ENCODE results near the gene YOD1. TPM values are rescaled to one million over a fixed set of nuclear protein-coding genes. Genes with fewer than 3 reads are reported as not detected.

The YOD1 gene
- total RNA-seq, 1 experiment from 2014 or later = 12.5 TPM

- no peaks in the 10 kb centered on the region for H3K36me3 ChIP-seq (ENCODE audit: low read depth)
- peaks cover 93% of the 10 kb centered on the region for H3K4me1 ChIP-seq (replicated peaks; ENCODE audit: insufficient read depth)
- H3K79me2 ChIP-seq (ENCODE audit: low read depth) = peaks cover 24% of the 10 kb centered on the region
- TF ChIP-seq CTCF (conservative IDR thresholded peaks at IDR 0.05) (no peak), EZH2 (IDR thresholded peaks at IDR 0.05; ENCODE audit: low read depth) (no peak)
- peak overlapping the region; percentile 97 for H3K27ac ChIP-seq
- no peaks in the 10 kb centered on the region for H3K27me3 ChIP-seq (ENCODE audit: insufficient read depth, low read depth)
- peak overlapping the region; percentile 13; the same call in 1 of the 2 replicates for H3K4me3 ChIP-seq
- CTCF ChIA-PET = interaction anchor here (1.0 kb wide), 1 partner anchor 24 kb away, joined by 5 read pairs; no protein-coding TSS in a partner anchor
- no peaks in the 10 kb centered on the region for H4K20me1 ChIP-seq (ENCODE audit: insufficient read depth)
- peaks cover 40% of the 10 kb centered on the region for H3F3A ChIP-seq (ENCODE audit: insufficient read depth, low read depth)
- no peak for DNase-seq
- no peaks in the 10 kb centered on the region for H3K9me2 ChIP-seq (ENCODE audit: insufficient read depth)
- no TSS peak for BruUV-seq (replicated peaks)
- no peaks in the 10 kb centered on the region for H3K9me3 ChIP-seq (ENCODE audit: insufficient read depth, low read depth)
- intact Hi-C loops (cut with micrococcal nuclease; ENCODE audit: unreplicated experiment) = loop anchor here (1.0 to 10.0 kb wide), 6 partner anchors 21 to 297 kb away; partner anchors contain the start of gene CD55
- POLR2A ChIA-PET (ENCODE audit: unreplicated experiment) = interaction anchor here (1.2 kb wide), 1 partner anchor 21 kb away, joined by 3 read pairs; no protein-coding TSS in a partner anchor
- H3K4me2 ChIP-seq = peak overlapping the region; percentile 62
- H2AFZ ChIP-seq = no peak overlapping the region
Observed at GRCh38 chr1:207027921-207028320, 23.1 kb downstream of the YOD1 start.

- ChIA-PET CTCF (interaction anchor here (1.0 kb wide), 1 partner anchor 23 kb away, joined by 5 read pairs; no protein-coding TSS in a partner anchor), POLR2A (ENCODE audit: unreplicated experiment) (interaction anchor here (0.6 to 1.2 kb wide), 5 partner anchors 9 to 122 kb away, joined by 3 to 5 read pairs (median 3); partner anchors contain the start of gene PFKFB2)
- H3K79me2 ChIP-seq (ENCODE audit: low read depth) = peaks cover 24% of the 10 kb centered on the region
- TF ChIP-seq EZH2 (IDR thresholded peaks at IDR 0.05; ENCODE audit: low read depth) (no peak), CTCF (conservative IDR thresholded peaks at IDR 0.05) (no peak)
- no peaks in the 10 kb centered on the region for H3K9me2 ChIP-seq (ENCODE audit: insufficient read depth)
- intact Hi-C loops (cut with micrococcal nuclease; ENCODE audit: unreplicated experiment) = loop anchor here (1.0 to 10.0 kb wide), 6 partner anchors 20 to 298 kb away; partner anchors contain the start of gene CD55
- H3K4me2 ChIP-seq = peak overlapping the region; percentile 62
- no peak overlapping the region for H2AFZ ChIP-seq
- H3F3A ChIP-seq (ENCODE audit: insufficient read depth, low read depth) = peaks cover 39% of the 10 kb centered on the region
- peaks cover 90% of the 10 kb centered on the region for H3K4me1 ChIP-seq (replicated peaks; ENCODE audit: insufficient read depth)
- H3K27me3 ChIP-seq (ENCODE audit: insufficient read depth, low read depth) = no peaks in the 10 kb centered on the region
- no peaks in the 10 kb centered on the region for H3K9me3 ChIP-seq (ENCODE audit: insufficient read depth, low read depth)
- BruUV-seq (replicated peaks) = no TSS peak
- H3K4me3 ChIP-seq = peak overlapping the region; percentile 13; the same call in 1 of the 2 replicates
- no peaks in the 10 kb centered on the region for H3K36me3 ChIP-seq (ENCODE audit: low read depth)
- peak overlapping the region; percentile 97 for H3K27ac ChIP-seq
- DNase-seq = peak; percentile 92 to 97
- no peaks in the 10 kb centered on the region for H4K20me1 ChIP-seq (ENCODE audit: insufficient read depth)
Observed at GRCh38 chr1:207027206-207027777, 23.7 kb downstream of the YOD1 start.

GRCh38 chr1:207026104-207026534, 24.9 kb downstream of the YOD1 start:
- DNase-seq = no peak
- POLR2A ChIA-PET (ENCODE audit: unreplicated experiment) = interaction anchor here (0.6 kb wide), 1 partner anchor 24 kb away, joined by 8 read pairs; no protein-coding TSS in a partner anchor

More at GRCh38 chr1:207026104-207026534, 24.9 kb downstream of the YOD1 start:
- no TSS peak for BruUV-seq (replicated peaks)
- Histone ChIP-seq H3K4me2 (peak overlapping the region; percentile 62), H3K36me3 (ENCODE audit: low read depth) (no peaks in the 10 kb centered on the region), H3F3A (ENCODE audit: insufficient read depth, low read depth) (peaks cover 34% of the 10 kb centered on the region), H3K27ac (peak overlapping the region; percentile 97), H3K9me3 (ENCODE audit: insufficient read depth, low read depth) (no peaks in the 10 kb centered on the region), H3K9me2 (ENCODE audit: insufficient read depth) (no peaks in the 10 kb centered on the region), H3K4me1 (replicated peaks; ENCODE audit: insufficient read depth) (peaks cover 90% of the 10 kb centered on the region), H3K27me3 (ENCODE audit: insufficient read depth, low read depth) (no peaks in the 10 kb centered on the region), H4K20me1 (ENCODE audit: insufficient read depth) (no peaks in the 10 kb centered on the region), H3K79me2 (ENCODE audit: low read depth) (peaks cover 12% of the 10 kb centered on the region; the same call in 1 of the 2 replicates), H2AFZ (no peak overlapping the region), H3K4me3 (no peak overlapping the region)
- no peak for TF ChIP-seq CTCF (conservative IDR thresholded peaks at IDR 0.05)
- no peak for TF ChIP-seq EZH2 (IDR thresholded peaks at IDR 0.05; ENCODE audit: low read depth)
- intact Hi-C loops (cut with micrococcal nuclease; ENCODE audit: unreplicated experiment) = loop anchor here (2.0 to 10.0 kb wide), 3 partner anchors 43 to 299 kb away; partner anchors contain the start of gene CD55
- CTCF ChIA-PET = no interaction called here

All from PC-9 (cell line).